ENCODE measurements around the gene ST6GALNAC5.
"Not testable (repeated sequence)": the region's sequence is repeated elsewhere in the genome, so short reads cannot be mapped to it uniquely, and the experiment has no call there.

The ST6GALNAC5 gene

DNA sequence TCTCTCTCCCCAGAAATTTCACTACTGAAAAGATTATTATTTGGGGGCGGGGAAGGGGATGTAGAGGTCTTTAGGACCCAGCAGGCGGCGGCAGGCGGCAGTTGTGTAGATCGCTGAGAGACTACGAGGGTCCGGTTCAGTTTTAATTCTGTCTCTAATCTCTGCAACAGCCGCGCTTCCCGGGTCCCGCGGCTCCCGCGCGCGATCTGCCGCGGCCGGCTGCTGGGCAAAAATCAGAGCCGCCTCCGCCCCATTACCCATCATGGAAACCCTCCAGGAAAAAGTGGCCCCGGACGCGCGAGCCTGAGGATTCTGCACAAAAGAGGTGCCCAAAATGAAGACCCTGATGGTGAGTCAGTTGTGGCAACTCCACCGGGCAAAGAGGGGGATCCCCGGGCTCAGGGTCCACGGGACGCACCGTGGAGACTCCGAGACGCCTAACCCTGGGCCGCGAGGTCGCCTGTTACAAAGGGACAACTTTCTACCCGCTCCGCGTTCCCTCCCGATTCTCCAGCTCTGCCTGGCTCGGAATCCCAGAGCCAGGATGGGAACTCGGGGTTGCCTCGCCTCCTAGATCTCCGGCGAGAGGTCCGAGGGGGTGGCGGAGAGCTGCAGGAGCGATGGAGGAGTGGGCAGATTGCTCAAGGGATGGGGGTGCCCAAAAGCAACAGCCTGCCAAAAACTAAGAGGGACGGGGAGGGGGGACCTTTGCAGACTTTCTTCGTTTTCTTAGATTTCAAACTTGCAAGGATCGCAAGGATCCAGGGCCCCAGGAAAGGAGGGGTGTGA lies at the start of gene ST6GALNAC5:
Gene ST6GALNAC5, plus strand, starts transcription at position 139 of the 789 bp plus-strand sequence.
- DNase-seq, result no peak

DNA sequence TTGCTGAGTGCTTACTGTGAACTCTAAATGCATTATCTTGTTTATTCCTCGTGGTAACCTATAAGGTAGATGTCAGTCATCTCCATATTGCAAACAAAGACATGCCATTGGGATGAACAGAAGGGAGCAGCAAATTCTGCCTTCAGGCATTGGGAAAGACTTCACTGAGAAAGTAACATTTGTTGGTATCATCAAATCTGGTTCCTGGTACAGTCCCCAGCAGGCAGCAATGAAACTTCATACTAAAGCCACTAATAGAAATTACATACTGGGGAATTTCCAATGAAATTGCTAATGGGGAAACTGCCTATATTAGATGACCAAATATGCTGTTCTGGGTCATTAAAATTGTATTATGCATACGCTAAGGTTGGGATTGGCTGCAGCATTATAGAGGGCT lies 47.3 kb upstream of the ST6GALNAC5 start:
- no peak for DNase-seq

DNA sequence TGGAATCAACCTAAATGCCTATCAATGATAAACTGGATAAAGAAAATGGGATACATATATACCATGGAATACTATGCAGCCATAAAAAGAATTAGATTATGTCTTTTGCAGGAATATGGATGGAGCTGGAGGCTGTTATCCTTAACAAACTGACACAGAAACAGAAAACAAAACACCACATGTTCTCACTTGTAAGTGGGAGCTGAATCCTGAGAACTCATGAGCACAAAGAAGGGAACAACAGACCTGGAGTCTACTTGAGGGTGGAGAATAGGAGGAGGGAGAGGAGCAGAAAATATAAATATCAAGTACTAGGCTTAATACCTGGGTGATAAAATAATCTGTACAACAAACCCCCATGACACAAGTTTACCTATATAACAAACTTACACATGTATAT lies 44.3 kb upstream of the ST6GALNAC5 start:
- DNase-seq, result not testable (repeated sequence)

DNA sequence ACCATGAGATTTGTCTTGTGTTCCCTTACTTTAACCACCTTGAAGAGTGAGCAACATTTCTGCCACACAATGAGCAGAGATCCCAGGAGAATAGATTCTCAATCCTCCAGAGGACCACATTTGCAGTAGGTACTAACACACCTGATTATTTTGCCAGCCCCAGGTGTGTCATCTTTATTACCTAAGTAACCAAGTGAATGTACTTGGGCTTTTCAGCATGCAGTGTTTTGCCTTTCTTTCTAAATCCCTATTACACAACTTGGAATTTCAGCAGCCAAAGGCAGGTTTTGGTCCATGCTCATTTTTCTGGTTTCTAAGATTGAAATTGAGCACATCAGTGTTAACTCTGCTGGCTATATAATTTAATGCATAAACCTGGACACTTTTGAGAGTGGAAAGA lies 43.2 kb upstream of the ST6GALNAC5 start:
- DNase-seq, result no peak

DNA sequence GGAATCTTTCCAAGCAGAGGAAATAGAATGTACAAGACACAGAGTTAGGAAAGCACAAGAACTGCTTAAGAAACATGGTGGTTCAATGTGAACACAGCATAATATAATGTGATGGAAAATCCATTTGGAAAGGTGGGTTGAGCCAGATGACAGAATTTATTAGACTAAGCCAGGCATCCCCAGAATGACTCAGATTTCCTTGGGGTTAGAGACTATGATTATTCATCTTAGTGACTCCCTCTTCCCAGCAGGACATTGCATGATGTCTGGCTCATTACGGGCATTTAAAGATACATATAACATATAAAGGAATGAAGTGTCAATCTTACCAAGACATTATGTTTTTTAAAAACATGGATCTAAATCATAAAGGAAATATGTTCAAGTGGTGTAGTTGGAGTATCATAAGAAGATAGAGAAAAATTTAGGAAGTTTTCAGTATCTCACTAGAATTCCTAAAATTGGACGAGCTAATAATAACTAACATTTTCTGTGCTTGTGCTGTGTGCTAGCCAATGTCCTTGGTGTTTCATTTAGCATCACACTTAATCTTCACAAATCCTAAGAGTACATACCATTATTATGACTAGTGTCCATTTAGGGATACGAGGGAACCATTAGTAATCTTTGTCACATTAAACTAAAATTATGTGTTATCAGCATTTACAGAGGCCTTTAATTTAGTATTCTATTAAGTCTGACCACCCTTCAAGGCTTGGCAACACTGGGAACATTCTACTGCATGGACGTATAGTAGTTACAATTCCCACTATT lies 41.0 kb upstream of the ST6GALNAC5 start:
- DNase-seq, result no peak

DNA sequence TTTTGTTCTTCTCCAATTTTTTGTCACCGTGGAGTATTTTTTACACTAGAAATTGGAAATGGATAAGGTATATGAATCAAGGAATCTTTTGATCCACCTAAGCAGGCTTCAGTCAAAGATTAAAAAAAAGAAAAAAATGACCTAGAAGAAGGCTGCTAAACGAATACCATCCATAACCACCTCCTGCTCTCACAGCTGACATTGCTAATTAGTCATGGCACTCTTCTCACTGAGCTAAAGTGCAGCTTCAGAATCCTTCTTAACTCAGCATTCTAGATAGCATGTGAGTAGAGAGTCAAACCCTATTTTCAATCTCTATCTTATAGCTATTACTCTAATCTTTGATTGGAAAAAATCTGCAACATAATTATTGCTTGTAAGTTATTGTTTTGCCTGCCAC lies 40.2 kb upstream of the ST6GALNAC5 start:
- no peak for DNase-seq

DNA sequence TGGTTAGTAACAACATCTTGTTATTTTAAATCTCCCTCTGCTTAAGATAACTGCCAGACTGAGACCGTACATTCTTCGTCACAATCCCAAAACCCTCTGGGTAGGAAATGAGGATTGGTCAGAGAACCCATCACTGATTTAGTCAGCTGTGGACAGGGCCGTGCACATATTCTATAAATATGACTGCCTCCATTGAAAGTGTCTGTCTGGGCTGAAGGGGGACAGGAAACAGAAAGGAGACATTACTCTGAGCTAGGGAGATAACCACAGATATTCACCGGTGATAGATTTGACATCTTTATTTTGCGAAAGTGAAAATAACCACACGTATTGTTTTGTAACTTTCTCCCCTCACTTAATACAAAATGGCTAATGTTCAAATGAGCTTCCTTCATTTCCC lies 36.9 kb upstream of the ST6GALNAC5 start:
- DNase-seq, result peak; percentile 1

DNA sequence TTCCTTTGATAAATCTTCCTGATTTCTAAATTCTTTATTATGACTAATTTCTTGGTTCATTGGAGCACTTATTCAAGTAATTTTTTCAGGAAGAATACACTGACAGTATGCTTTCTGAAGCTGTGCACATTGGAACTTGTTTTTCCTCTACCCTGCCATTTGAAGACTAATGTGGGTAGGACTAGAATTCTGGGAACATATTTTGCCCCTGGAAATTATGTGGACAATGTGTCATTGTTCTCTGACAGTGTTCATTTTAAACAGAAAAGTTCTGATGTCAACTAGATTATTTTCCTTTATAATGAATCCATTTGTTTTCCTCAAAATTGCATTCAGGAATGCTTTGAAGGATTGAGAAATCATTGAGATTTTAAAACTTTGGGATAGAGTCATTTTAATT lies 34.8 kb upstream of the ST6GALNAC5 start:
- no peak for DNase-seq

DNA sequence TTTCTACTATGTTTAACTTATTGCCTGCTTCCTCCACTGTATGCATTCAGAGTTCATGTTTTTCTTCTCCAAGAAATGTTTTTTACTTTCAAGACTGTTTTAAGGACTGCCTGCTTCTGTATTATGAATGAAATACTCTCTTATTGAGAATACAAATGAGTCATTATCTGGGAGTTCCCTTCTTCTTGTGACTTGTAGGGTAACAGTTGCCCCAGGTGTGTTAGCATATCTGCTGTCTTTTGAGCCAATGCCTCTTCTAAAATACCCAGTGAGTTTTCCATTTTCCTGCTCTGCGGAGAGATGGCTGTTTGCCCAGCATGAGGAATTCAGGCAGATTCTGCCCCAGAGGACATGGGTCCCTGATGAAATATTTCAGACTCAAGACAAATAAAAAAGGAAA lies 34.1 kb upstream of the ST6GALNAC5 start:
- no peak for DNase-seq

DNA sequence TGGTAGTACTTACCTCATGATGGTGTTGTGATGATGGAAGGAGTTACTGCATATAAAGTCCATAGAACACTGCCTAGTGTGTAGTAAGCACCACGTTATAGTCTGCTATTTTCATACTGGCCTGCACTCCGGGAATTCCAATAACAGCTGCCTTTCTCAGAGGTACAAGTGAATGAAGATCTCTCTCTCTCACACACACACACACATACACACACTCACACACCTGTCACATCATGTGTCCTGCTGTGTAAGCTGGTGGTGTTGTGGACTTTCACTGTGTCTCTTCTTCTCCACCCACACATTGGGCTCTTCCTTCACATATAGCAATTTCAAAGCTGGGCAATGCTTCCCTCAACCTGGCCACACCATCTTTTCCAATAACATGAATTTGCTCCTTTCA lies 33.4 kb upstream of the ST6GALNAC5 start:
- no peak for DNase-seq

DNA sequence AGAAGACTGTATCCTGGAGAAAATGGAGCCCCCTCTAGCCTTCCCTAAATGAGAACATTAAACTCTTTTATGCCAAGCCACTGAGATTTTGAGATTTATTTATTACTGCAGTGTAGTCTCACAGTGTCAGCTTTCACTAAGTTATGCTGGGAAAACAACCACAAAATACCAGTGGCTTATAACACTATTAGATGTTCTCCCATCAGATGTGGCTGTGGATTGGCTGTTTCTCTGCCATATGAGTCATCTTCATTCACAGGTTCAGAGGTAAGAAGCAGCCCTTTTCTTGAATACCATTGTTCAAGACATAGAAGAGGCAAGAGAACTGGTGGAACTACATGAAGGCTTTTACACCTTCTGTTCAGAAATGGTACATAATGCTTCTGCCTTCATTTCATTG lies 32.1 kb upstream of the ST6GALNAC5 start:
- DNase-seq, result no peak

DNA sequence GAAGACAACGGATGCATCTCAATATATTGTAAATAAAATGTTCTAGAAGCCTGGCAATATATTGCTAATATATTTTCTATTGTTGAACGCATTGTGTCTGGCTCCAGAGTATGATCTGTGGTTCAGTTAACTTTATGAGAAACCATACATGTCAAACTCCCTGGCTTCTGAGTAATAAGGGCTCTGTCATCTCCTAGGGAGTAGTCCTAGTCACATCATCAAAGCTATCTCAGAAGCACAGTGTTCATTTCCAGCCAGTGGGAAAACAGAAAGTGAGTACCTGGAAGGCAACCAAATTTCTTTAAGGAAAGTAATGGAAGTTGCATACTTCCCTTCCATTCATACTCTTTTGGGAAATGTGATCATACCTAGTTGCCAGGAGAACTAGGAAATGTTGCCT lies 27.0 kb upstream of the ST6GALNAC5 start:
- DNase-seq, result no peak

DNA sequence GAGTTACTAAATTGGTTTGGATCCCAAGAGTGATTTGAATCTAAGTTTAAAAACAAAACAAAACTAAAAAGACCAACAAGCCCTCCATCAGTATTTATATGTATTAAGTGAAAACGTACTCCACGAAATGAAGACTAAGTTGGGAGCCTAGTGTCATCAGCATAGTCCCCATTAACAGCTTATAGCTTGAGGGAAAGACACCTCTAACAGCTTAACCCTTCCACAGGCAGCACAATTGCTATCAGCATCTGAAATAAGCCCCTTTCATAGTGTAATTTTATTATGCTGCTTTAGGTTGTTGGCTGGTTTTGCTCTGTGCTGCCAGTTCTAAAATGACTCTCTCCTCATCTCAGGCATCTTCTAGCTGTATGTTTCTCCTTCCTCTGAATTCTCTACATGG lies 25.8 kb upstream of the ST6GALNAC5 start:
- no peak for DNase-seq

DNA sequence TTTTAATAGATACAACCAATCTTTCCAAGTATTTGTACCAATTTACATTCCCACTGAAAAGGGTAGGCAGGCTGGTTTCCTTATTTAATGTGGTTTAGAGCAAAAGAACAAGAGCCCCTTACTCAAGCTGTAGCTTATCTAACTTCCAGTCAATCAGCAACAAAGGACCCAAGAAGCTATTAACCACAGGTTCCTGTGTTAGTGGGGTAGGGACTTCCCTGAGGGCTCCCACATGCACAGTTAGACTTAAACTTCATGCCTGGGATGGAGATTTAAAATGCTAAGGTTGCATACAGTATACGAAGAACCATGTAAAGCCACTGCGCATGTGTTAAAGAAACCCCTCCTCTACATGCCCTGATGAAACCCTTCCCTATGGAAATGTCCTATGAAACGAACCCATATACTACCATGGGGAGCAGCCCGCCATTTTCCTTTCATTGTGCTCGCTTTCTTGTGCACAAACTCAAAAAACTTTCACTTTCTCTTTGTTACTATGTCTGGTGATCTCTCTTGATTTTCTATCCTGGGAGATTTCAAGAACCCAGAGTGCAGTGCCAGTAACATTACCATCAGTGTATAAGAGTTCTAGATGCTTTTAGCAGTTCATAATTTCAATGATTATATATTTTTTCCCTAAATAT lies 23.3 kb upstream of the ST6GALNAC5 start:
- DNase-seq, result no peak

DNA sequence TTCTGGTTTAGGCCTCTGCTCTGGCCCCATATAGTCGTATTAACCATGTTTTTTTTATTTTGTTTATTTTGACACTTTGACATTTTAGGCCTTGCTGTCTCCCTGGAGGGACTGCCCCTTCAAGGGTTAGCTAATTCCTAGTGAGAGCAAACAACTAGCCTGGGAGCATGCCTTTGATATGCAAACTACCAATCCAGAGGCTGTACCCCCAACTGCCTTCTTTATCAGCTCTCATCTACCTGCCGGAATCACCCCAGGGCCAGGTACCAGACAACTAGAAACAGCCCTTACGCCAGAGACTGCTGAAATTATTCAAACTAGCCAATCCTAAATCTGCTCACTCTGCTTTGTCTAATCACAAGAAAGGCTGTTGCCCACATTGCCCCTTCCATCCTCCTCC lies 13.0 kb upstream of the ST6GALNAC5 start:
- DNase-seq, result no peak

DNA sequence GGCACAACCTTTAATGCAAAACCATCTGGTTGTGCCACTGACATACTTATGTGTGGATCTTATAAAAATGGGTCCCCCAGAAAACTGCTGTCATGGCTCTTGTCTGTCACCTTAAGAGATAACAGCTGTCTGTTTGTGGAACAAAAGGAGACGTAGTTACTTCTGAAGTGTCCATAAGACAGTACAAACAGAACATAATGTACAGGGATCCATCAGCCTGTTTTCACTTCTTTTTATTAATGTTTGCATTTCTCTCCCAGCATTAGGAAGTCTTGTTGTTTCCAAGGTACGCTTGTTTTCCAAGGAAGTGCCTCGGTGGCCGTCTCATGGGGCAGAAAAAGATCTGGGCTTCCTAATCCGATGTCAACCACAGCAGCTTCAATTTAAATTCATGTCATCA lies 11.2 kb upstream of the ST6GALNAC5 start:
- DNase-seq, result no peak

DNA sequence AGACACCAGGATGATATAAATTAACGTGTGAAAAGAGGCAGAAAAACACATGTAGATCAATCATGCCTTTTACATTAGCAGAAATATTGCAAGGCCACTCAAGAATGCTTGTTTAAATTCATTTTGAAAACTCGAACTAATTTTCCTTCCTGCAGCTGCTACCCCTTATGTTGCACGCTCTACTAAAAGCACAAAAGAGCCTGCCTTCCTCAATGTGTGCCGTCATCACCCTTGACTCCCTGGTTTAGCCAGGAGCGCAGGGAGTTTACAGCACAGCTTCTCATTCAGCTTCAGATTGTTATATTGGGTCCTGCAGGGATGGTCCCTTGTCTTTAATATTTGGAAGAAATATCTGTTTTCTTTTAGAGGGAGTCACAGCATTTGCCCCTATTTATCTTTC lies 10.1 kb upstream of the ST6GALNAC5 start:
- DNase-seq, result no peak

DNA sequence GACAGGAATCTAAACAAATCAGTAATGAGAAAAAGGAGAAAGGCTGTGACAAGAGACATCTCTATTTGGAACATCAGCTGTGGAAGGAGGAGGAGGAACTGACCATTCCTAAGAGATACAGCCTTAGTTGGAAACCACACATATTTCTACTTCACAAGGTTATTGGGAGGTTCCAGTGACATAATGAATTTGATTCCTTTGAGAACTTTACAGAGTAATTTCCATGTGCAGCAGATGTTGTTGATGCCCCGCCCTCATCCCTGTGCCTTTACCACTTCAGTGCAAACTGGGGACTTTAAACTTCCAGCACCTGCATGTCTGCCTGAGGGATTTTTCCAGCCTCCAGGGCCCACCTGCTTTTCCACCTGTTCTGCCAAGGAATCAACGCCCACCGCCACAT lies 9.3 kb upstream of the ST6GALNAC5 start:
- no peak for DNase-seq

DNA sequence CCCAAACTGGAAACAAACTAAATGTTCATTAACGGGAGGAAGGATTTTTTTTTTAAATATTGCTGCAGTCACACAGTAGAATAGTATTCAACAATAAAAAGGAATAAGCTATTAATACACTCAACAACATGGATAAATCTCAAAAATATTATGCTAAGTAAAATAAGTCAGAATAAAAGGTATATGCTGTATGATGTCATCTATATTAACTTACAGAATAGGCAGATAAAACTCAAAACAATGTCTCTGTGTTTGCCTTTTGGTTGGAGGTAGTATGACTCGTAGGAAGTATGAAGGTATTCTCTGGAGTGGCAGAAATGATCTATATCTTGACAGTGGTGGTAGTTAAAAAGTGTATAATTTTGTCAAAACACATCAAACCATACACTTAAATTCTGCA lies 6.1 kb upstream of the ST6GALNAC5 start:
- no peak for DNase-seq

DNA sequence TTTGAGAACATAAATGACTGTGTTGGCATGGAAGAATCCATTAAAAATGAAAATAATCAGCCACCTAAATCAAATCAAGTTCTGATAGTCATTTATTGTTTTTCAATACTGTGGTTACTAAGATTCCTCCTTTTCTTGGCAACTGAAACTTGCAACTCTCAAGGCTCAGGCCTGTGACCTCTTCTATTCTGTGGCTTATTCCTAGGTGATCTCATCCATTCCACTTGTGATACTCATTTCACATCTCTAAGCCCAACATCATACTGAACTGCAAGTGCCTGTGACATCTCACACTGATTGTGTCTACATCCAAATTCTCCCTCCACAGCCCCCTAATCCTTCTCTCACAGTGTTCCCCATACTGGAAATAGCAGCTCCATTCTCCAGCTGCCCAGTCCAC lies 4.8 kb upstream of the ST6GALNAC5 start:
- no peak for DNase-seq

DNA sequence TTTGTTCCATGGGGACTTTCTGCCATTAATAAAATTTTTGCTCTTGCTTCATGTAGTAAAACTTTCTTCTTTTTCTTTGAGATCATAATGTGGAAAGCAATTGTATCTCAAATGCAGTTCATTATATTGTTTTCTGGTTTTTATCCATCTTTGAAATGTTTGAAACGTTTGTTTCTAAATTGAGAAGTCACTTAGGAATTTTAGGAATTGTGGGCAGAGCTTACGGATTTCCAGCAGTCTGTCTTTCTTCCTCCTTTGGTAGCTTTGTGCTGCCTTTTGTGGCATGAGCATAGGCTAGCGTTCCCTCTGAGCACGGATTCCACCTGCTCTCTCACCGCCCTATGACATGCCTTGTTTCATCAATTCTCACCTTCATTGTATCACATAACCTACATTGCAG lies 2.9 kb upstream of the ST6GALNAC5 start:
- DNase-seq, result no peak

DNA sequence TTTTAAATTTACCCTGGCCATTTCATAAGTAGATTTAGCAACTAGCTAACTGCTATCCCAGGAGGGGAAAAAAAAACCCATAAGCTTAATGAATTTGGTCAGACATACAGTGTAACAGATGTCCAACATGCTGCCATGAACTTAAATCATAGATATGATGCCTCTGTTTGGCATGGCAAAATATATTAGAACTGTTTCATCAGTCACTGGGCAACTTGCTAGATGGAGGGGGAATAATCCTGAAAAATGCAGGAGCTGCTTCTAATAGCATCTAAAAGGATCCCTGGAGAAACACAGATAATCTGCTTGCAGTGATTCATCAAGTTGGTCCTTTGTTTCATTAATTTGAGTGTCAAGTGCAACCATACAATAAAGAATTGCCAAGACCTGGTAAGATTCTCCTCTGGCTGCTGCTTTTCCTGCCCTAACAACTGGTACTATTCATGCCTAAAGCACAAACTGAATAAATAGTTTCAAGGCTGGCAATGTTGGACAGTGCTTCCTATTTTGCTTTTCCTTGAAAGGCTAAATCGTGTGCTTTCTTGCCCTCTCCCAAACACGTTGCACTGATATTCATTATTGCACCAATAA lies 1.5 kb upstream of the ST6GALNAC5 start:
- no peak for DNase-seq

DNA sequence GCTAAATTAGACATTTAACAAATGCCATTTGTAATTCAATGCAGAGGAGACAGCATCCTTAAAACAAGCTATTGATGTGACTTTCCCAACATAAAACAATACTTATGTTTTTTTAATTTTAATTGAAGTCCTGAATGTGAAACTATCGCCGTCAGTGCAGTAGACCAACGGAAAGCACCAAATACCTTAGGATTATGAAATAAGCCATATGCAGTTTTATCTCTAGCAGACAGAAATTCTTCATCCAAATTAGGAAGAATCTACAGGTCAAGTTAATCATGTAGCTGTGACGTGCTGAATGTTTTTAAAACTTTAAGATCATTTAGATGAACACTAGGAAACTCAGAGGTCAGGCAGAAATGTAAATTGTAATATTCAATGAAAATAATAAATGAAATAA lies 714 bp upstream of the ST6GALNAC5 start:
- DNase-seq, result no peak
